Activated naive CD8-positive, alpha-beta T cell treated with anti-CD3 and anti-CD28 coated beads, Interleukin-2, amount 50 U/mL, for 16 hours (primary cell): ENCODE data around the gene KRT17.

Experiments used
- DNase-seq: peaks from one replicate; pipeline ENCODE4 v3.0.0-alpha.2; 2020; ENCODE audit warnings: low read depth, low spot score

The KRT17 gene

DNA sequence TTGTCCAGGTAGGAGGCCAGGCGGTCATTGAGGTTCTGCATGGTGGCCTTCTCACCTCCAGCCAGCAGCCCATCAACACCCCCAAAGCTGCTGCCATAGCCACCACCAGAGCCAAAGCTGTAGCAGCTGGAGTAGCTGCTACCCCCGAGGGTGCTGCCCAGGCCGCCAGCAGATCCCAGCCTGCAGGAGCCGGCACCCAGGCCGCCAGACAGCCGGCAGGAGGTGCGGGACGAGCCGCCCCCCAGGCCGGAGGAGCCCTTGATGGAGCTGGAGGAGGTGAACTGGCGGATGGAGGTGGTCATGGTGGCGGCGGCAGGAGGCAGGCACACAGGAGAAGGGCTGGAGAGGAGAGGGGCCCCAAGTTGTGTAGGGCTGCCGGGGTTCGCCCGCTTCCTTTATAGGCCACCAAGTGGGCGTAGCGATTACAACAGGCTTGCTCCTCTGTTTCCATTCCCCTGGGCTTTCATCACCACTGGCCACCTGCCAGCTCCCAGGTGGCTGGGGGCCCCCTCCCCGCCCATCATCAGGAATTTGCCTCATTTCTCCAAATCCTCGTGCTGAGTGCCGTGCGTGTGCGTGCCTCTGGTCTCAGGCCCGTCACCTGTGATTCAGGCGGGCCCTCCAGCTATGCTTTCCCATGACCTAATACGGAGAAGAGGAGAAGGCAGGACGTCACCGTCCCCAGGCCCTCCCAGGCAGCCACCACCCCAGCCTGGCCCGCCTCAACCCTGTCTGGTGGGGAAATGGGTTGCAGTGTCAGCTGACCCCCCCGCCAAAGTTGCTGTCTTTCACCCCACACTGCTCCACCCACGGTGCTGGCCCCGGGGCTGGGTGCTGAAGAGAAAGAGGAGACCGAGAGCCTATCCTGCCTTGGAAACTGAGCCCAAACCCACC is at the start of gene KRT17:
Gene KRT17, minus strand, starts transcription at position 368 of the 894 bp plus-strand sequence. Its CDS starts 66 bp downstream, at position 302.
- no peak for DNase-seq

DNA sequence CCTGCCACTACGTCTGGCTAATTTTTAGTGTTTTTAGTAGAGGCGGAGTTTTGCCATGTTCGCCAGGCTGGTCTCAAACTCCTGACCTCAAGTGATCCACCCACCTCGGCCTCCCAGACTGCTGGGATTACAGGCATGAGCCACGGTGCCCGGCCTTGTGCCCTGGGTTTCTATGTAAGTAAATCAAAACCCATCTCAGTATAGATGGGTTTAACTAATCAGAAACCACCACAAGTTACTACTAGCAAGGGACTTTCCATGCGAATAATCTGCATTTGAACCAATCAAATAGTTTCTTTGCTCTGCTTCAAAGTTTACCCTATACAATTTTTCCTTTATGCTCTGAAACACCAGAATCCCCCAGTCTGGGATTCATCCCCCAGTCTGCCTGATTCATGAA is 47.8 kb upstream of the KRT17 start:
- DNase-seq, result no peak

DNA sequence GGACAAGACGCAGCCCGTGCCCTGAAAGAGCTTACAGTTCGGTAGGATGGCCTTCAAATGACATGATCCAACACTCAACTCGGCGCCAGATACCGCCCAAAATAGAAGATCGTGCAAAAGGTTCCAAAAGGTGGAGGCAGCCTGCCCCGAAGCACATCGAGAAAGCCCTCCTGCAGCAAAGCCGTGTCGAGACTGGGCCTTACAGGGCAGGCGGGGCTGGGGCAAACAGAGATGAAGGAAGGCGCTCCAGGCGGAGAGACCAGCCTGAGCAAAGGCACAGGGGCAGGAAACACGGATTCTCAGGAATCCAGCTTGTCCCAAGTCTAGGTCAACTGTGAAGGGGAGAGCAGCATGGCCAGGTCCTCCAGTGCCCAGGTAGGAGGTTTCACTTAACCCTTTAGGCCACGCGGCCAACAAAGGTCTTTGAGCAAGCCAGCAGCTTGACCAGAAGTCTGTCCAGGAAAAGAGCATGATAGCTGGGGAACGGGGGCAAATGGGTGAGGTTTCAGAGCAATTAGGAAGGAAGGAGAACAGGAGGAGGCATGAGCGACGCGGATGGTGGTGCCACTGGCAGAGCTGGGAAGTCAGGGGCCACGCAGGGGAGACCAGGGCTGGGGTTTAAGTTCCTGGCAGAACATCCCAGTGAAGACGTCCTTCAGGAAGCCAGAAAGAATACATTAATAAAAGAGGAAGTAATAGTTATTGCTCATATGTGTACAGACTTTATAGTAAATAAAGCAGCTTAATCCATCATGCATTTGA is 43.1 kb upstream of the KRT17 start:
- no peak for DNase-seq

- DNase-seq, result peak; percentile 80
Observed at GRCh38 chr17:41666708-41667279, 42.4 kb upstream of the KRT17 start.

GRCh38 chr17:41666237-41666641 is 41.9 kb upstream of the KRT17 start:
- DNase-seq, result peak; percentile 42

DNA sequence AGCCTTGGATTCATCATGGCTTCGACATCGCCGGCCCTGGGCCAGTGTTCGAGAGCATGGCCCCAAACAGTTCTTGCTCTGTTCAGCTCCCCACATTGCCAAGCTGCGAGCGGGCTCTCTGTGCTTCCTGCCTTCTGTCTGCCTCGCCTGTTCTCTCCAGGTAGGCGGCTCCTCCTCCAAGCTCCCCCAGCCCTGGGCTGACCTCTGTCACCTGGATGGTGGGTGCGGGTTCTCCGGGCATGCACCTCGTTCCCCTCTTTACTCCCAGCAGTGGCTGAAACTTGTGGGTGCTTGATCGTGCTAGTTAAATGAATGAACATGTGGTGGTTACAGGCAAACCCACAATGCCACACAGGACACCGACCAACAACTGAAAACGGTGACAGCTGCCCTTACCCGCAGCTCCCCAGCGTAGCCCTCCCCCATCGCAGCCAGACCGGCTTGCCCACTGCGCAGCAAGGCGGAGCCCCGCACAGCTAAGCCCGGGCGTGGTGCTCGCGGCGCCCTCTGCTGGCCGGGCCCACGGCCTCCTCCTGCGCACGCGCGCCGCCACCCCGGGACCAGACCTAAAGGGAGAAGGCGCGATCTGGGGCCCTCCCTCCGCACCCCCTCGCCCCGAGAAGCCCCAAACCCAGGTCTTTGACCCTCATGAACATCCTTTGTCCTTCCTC is 41.3 kb upstream of the KRT17 start:
- peak; percentile 74 for DNase-seq

- no peak for DNase-seq
Observed at GRCh38 chr17:41664587-41665565, 40.5 kb upstream of the KRT17 start.

DNA sequence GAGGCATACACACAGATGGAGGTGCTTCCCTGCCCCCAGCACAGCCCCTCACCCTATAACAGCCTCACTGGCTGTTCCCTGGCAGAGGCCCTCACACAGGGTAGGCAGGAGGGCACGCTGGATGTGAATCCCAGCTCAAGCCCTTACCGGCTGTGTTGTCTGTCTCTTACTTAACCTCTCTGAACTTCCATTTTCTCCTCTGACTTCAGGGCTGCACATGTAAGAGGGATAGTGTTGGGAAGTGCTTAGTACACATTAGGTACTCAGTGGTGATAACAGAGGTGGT is 39.7 kb upstream of the KRT17 start:
- DNase-seq, result no peak

DNA sequence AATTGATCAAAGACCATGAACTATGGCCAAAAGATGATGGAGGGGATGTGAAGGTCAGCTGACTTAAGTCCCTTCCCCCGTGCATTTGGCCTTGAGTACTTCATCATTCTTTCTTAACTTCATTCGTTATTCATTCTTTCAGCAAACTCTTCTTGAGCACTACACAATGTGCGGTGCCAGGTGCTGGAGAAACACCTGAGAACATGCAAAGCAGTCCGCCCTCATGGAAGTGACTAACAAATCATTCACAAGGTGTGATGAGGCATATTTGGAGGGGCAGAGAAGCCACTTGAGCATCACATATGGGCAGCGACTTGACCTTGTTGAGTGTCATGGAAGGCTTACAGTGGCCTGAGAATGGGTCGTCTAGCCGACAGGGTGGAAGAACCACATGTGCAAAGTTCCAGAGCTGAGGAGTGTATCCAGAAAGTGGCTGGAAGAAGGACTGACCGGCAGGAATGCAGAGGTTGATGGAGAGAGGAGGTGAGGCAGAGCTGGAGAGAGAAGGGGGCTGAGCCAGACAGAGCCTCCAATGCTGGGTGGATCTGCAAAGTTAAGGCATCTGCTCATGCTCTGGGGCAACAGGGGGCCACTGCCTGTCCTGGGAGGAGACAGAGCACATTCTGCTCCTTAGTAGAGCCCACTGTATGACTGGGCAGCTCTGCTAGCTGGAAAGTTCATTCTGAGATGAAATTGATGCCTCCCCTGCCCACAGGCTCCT is 39.2 kb upstream of the KRT17 start:
- DNase-seq, result no peak

GRCh38 chr17:41660221-41660711 is 35.9 kb upstream of the KRT17 start:
- DNase-seq, result no peak

GRCh38 chr17:41659427-41660212 is 35.2 kb upstream of the KRT17 start:
- no peak for DNase-seq

- no peak for DNase-seq
Observed at GRCh38 chr17:41658846-41659245, 34.5 kb upstream of the KRT17 start.

- DNase-seq, result no peak
Observed at GRCh38 chr17:41657936-41658335, 33.6 kb upstream of the KRT17 start.

DNA sequence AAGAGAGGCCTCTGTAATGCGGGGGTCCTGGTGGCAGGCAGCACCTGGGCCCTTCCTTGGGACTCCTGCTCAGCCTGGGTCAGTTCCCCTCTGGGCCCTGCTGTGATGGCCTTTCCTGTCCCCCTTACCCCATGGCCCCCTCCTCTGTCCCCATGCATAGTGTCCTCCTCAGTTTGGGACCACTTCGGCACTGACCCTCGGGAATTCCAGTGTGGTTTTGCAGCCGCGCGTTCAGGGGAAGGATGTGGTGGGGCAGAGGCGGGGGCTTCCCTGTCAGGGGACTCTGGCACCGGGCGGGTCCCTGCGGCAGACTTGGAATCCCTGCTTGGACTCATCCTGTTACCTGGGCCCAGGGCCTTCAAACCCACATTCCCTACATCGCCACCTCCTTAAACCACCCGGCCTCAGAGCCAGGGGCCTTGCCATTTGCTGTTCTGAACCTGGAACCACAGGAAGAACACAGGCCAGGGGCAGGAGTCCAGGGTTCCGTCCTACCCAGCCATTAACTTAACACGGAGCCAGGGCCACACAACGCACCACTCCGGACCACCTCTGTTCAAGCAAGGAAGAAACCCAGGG is 32.9 kb upstream of the KRT17 start:
- no peak for DNase-seq

DNA sequence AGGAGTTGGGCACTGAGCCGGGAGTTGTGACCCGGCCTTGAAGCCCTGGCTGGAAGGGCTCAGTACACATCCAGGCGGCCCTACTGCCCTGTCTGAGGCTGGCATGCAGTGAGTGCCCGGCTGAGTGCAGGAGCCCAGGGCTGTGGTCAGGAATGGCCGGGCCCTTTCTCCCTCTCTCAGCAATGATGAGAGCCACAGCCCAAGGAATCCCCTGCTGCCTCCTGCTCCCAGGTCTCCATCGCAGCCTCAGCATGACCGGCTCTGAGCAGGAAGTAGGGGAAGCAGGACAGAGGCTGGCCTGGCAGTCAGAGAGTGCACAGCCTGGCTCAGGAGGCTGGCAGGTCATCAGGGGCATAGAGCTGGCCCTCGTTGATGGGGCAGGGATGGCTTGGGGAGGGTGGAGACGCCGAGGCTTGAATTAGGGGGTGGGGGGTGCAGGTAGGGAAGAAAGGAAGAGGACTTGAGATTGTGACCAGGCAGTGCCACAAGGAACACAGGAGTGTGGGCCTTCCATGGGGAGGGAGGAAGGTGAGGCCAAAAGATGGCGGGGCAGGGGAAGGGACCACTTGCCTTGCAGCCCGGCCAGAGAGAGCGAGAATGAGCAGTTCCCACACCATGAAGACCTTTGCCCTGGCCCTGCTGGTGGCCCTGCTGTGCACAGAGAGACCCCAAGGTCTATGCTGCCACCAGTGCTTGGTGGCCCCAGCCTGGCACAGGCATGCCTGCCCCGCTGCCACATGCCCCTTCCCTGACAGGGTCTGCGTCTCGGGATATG is 32.1 kb upstream of the KRT17 start:
- no peak for DNase-seq

GRCh38 chr17:41655611-41656111 is 31.3 kb upstream of the KRT17 start:
- no peak for DNase-seq

DNA sequence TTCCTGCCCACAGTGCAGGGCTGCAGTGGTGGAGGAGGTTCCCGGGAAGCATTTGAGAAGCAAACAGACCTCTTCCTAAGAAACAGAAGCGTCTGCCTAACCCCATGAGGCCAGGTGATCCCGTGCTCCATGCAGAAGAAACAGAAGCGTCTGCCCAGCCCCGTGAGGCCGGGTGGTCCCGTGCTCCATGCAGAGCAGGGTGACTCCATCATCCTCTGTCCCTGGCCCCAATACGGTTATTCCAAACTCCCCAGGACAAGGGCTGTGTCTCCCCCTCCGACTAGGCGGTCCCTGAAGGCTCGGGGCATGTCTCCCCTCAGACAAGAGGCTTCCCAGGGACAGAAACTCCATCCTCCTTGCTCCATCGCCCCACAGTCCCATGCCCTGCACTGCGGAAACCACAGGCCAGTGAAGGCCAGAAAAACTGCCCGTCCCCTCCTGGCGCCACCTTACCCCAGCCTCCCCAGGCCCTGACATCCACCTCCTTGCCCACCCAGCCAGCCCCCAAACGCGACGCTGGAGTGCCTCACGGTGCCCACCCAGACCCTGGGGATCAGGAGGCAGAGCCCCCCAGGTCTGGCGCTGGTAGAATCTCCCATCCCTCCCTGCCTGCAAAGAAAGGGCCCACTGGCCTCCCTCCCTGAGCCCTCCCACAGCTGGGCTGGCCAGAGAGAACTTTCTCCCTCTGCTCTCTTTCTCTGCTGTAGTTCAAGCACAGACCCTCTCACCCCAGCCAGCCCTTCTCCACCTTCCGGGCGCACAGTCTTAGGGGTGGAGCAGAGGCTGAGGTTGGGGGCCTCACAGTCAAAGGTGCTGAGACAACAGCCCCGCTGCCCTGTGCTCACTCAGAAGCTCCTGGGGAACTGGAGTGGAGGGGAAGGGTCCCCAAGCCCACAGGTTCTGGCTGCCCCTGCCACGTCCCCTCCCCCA is 30.6 kb upstream of the KRT17 start:
- DNase-seq, result no peak
